ENCODE data around the gene RENBP.

DNA sequence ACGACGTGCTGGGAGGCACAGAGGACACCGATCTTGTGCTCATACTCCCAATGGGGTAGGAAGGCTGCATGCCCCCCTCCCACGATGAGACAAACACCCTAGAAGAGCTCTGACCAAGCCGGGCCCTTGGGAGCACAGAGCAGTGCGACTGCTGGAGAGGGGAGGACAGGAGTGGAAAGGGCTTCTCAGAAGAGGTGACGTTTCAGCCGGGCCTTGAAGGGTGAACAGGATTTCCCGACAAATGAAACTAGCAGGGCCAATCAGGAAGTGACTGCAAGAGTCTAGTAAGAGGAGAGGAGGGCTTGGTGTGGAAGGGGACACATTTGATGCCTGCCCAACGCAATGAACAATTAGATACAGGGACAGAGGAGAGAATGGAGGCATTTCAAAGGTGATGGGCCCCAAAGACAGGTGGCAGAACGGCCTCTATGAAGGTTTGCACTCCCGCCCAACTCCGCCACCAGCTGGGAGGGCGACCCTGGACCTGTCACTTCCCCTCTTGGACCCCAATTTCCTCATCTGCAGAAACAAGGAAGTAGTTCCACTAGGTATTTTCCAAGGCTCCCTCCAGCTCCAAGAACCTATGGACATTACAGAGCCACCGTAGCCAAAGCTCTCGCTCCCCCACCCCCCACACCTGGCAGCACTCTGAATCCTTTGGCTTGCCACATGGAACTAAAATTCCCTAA is 23.2 kb upstream of the RENBP start:
- TF ChIP-seq ZNF205 (CRISPR knock-in tag; IDR thresholded peaks at IDR 0.05) = no peak
- TF ChIP-seq ELF1 (CRISPR knock-in tag; IDR thresholded peaks at IDR 0.05) = no peak
- TF ChIP-seq, protein P1, sequence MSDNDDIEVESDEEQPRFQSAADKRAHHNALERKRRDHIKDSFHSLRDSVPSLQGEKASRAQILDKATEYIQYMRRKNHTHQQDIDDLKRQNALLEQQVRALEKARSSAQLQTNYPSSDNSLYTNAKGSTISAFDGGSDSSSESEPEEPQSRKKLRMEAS (IDR thresholded peaks at IDR 0.05) = no peak
- TF ChIP-seq, protein P2, sequence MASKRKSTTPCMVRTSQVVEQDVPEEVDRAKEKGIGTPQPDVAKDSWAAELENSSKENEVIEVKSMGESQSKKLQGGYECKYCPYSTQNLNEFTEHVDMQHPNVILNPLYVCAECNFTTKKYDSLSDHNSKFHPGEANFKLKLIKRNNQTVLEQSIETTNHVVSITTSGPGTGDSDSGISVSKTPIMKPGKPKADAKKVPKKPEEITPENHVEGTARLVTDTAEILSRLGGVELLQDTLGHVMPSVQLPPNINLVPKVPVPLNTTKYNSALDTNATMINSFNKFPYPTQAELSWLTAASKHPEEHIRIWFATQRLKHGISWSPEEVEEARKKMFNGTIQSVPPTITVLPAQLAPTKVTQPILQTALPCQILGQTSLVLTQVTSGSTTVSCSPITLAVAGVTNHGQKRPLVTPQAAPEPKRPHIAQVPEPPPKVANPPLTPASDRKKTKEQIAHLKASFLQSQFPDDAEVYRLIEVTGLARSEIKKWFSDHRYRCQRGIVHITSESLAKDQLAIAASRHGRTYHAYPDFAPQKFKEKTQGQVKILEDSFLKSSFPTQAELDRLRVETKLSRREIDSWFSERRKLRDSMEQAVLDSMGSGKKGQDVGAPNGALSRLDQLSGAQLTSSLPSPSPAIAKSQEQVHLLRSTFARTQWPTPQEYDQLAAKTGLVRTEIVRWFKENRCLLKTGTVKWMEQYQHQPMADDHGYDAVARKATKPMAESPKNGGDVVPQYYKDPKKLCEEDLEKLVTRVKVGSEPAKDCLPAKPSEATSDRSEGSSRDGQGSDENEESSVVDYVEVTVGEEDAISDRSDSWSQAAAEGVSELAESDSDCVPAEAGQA (IDR thresholded peaks at IDR 0.05; ENCODE audit: low read depth) = no peak
- TF ChIP-seq, protein P2 (CRISPR knock-in tag; IDR thresholded peaks at IDR 0.05; ENCODE audit: borderline replicate concordance) = no peak
- TF ChIP-seq NBN (conservative IDR thresholded peaks at IDR 0.05) = no peak
- TF ChIP-seq ZNF136 (CRISPR knock-in tag; IDR thresholded peaks at IDR 0.05; ENCODE audit: low read depth) = no peak
- no peak for TF ChIP-seq ETV5 (CRISPR knock-in tag; IDR thresholded peaks at IDR 0.05; ENCODE audit: borderline replicate concordance)
- TF ChIP-seq NAIF1 (CRISPR knock-in tag; IDR thresholded peaks at IDR 0.05; ENCODE audit: borderline replicate concordance) = no peak
- TF ChIP-seq ZNF274 (CRISPR knock-in tag; IDR thresholded peaks at IDR 0.05) = no peak
- TF ChIP-seq, protein P3, sequence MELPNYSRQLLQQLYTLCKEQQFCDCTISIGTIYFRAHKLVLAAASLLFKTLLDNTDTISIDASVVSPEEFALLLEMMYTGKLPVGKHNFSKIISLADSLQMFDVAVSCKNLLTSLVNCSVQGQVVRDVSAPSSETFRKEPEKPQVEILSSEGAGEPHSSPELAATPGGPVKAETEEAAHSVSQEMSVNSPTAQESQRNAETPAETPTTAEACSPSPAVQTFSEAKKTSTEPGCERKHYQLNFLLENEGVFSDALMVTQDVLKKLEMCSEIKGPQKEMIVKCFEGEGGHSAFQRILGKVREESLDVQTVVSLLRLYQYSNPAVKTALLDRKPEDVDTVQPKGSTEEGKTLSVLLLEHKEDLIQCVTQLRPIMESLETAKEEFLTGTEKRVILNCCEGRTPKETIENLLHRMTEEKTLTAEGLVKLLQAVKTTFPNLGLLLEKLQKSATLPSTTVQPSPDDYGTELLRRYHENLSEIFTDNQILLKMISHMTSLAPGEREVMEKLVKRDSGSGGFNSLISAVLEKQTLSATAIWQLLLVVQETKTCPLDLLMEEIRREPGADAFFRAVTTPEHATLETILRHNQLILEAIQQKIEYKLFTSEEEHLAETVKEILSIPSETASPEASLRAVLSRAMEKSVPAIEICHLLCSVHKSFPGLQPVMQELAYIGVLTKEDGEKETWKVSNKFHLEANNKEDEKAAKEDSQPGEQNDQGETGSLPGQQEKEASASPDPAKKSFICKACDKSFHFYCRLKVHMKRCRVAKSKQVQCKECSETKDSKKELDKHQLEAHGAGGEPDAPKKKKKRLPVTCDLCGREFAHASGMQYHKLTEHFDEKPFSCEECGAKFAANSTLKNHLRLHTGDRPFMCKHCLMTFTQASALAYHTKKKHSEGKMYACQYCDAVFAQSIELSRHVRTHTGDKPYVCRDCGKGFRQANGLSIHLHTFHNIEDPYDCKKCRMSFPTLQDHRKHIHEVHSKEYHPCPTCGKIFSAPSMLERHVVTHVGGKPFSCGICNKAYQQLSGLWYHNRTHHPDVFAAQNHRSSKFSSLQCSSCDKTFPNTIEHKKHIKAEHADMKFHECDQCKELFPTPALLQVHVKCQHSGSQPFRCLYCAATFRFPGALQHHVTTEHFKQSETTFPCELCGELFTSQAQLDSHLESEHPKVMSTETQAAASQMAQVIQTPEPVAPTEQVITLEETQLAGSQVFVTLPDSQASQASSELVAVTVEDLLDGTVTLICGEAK (IDR thresholded peaks at IDR 0.05) = no peak
- TF ChIP-seq, protein P3 (CRISPR knock-in tag; IDR thresholded peaks at IDR 0.05) = no peak
- TF ChIP-seq, protein P4, sequence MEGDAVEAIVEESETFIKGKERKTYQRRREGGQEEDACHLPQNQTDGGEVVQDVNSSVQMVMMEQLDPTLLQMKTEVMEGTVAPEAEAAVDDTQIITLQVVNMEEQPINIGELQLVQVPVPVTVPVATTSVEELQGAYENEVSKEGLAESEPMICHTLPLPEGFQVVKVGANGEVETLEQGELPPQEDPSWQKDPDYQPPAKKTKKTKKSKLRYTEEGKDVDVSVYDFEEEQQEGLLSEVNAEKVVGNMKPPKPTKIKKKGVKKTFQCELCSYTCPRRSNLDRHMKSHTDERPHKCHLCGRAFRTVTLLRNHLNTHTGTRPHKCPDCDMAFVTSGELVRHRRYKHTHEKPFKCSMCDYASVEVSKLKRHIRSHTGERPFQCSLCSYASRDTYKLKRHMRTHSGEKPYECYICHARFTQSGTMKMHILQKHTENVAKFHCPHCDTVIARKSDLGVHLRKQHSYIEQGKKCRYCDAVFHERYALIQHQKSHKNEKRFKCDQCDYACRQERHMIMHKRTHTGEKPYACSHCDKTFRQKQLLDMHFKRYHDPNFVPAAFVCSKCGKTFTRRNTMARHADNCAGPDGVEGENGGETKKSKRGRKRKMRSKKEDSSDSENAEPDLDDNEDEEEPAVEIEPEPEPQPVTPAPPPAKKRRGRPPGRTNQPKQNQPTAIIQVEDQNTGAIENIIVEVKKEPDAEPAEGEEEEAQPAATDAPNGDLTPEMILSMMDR (CRISPR knock-in tag; IDR thresholded peaks at IDR 0.05) = no peak
- TF ChIP-seq KLF9 (CRISPR knock-in tag; IDR thresholded peaks at IDR 0.05; ENCODE audit: low read depth) = no peak
- TF ChIP-seq, protein P5, sequence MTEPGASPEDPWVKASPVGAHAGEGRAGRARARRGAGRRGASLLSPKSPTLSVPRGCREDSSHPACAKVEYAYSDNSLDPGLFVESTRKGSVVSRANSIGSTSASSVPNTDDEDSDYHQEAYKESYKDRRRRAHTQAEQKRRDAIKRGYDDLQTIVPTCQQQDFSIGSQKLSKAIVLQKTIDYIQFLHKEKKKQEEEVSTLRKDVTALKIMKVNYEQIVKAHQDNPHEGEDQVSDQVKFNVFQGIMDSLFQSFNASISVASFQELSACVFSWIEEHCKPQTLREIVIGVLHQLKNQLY (CRISPR knock-in tag; IDR thresholded peaks at IDR 0.05) = no peak

All from HepG2 (cell line).